Measurements from ENCODE around the gene PRIM1.

DNA sequence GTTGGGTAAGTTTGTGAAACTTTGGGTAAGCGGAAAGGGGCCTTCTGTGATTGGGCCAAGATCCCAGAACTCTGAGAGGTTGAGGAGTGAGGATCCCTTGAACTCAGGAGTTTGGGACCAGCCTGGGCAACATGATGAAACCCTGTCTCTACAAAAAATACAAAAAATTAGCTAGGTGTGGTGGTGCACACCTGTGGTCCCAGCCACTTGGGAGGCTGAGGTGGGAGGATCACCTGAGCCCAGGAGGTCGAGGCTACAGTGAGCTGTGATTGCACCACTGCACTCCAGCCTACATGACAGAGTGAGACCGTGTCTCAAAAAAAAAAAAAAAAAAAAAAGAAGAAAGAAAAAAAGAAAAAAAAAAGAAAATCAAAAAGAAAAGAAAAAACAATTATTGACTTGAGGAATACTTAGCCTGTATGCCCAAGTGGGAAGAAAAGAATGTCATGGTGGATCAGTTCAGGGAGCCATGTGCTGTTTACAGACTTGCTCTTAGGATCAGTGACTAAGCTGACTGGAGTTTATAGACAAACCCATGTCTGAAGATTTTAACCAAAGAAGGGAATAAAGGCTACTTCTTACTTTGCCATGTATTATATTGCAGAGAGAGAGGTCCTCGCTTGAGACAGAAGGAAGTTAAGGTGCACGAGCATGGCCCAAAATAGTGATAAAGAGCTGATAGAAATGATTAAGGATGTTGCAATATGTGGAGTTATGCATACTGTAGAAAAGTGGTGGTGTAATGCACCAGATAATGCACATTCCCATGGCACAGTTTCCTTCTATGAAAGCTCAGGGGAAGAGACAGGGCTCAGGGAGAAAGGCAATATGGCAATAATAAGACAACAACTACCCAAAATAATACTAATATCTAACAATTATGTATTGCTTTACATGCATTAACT is 11.9 kb upstream of the PRIM1 start:
- TF ChIP-seq, protein P1, sequence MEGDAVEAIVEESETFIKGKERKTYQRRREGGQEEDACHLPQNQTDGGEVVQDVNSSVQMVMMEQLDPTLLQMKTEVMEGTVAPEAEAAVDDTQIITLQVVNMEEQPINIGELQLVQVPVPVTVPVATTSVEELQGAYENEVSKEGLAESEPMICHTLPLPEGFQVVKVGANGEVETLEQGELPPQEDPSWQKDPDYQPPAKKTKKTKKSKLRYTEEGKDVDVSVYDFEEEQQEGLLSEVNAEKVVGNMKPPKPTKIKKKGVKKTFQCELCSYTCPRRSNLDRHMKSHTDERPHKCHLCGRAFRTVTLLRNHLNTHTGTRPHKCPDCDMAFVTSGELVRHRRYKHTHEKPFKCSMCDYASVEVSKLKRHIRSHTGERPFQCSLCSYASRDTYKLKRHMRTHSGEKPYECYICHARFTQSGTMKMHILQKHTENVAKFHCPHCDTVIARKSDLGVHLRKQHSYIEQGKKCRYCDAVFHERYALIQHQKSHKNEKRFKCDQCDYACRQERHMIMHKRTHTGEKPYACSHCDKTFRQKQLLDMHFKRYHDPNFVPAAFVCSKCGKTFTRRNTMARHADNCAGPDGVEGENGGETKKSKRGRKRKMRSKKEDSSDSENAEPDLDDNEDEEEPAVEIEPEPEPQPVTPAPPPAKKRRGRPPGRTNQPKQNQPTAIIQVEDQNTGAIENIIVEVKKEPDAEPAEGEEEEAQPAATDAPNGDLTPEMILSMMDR (IDR thresholded peaks at IDR 0.05), result no peak
- TF ChIP-seq POLR2A (IDR thresholded peaks at IDR 0.05), result no peak

Measured in lower leg skin (tissue), 3 donors.